Stimulated activated CD8-positive, alpha-beta memory T cell treated with anti-CD3 and anti-CD28 coated beads, Interleukin-7, amount 100 ng/mL, for 4 hours (primary cell): ENCODE measurements around the gene PCBD2.

ENCODE experiments used
- DNase-seq, 2 donors: peaks; one replicate each; pipeline ENCODE4 v3.0.0-alpha.2; 2020; ENCODE audit warnings: low read depth in 2 of 2

The PCBD2 gene

DNA sequence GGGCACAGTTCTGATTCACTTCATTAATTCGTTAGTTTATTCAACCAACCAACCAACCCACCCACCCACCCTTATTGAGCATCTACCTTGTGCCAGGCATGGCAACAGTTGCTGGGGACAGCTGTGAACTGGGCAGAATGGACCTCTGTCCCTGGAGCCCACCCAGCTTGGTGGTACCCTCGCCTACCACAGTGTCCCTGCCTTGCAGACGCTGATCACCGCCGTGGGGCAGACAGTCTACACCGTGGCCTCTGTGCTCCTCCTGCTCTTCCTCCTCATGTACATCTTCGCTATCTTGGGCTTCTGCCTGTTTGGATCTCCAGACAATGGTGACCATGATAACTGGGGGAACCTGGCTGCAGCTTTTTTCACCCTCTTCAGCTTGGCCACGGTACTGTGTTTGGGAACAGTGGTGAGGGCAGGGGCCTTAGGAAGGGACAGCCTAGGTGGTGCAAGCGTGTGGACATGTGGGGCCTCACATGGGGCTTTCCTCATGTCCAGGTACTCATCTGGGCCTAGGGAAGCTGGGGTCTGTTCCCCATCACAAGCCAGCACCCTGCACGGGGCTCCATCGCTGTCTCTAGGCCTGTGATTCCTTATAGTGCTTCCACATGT, 102.9 kb downstream of the PCBD2 start:
- no peak for DNase-seq

DNA sequence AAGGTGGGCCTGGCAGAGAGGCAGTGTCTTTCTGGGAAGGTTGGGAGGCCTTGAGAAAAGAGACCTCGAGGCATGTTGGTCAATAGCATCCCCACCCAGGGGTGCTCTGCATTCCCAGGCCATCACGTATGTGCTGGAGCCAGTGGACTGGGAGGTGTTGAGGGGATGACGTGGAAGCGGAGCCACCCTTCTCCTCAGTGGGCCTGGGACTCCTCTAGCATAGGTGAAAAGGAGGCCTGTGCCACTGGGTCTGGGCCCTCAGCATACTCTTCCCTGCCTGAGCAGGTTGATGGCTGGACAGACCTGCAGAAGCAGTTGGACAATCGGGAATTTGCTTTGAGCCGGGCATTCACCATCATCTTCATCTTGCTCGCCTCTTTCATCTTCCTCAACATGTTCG, 103.6 kb downstream of the PCBD2 start:
- no peak for DNase-seq

GRCh38 chr5:135008981-135009735, 104.2 kb downstream of the PCBD2 start:
- no peak for DNase-seq

- DNase-seq, result no peak
Observed at GRCh38 chr5:135009736-135010501, 105.0 kb downstream of the PCBD2 start.

- DNase-seq, result no peak
Observed at GRCh38 chr5:135010502-135011354, 105.8 kb downstream of the PCBD2 start.

DNA sequence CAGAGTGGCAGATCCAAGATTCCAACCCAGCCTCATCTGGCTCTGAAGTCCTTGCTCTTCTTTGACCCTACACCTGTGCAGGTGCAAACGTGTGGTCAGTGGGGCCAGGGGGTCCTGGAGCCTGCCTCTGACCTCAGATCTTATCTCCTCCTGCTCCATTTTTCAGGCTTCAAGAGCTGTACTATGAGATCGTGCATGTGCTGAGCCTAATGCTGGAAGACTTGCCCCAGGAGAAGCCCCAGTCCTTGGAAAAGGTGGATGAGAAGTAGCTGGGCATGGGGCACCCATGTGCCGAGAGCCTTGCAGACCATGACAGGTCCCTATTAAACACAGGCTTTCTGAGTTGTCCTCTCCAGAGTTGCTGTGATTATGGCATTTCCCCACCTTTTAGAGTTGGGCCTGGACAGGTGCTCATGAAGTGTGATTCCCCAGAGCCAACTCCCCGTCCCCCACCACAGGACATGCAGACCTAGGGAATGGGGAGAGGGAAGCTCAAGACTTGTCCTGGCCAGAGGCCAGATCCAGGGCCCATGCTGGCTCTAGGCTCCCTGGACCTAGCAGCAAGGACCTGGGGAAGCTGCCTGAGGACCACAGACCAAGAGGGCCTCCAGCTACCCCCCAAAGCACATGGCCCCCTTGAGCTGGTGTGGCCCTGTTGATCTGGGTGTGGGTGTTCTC, 106.6 kb downstream of the PCBD2 start:
- no peak for DNase-seq

DNA sequence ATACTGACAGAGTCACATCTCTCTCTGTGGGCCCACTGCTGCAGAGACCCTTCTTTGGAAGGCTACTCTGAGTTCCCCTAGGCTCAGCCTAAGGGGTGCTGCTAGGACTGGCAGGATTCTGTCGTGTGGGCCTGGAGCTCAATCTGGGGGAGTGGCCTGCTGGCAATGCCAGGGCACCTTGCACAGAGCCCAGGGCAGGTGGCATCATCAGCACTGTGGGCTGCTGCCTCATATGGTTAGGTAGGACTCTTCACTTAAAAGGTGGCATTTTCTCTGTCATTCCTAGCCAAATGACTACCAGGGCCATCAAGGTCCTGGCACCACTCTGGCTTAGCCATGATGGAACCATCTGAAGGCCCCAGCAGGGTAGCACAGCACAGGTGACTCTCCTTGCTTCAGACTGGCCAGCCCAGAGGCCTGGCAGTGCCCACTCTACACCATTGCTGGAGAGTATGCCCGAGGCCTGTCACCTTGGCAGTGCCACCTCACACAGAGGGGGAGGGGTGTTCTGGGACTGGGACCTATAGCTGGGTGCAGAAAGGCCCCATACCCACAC, 107.2 kb downstream of the PCBD2 start:
- no peak for DNase-seq
